SHP77 (cell line): ENCODE data around the gene TRIM47.

Experiments
- DNase-seq, 2 experiments: peaks; one replicate each; lab custom pipeline; 2025; lab: John Stamatoyannopoulos, UW

The TRIM47 gene

GRCh38 chr17:75846692-75847613 lies 31.4 kb downstream of the TRIM47 start:
- no peak for DNase-seq

- no peak for DNase-seq
These were observed 32.3 kb downstream of the TRIM47 start for GRCh38 chr17:75845933-75846691.

- peak; percentile 85 for DNase-seq
These were observed 33.2 kb downstream of the TRIM47 start for GRCh38 chr17:75845058-75845711.

- DNase-seq, result no peak
These were observed 33.8 kb downstream of the TRIM47 start for GRCh38 chr17:75844530-75845057.

- DNase-seq, result no peak
These were observed 34.5 kb downstream of the TRIM47 start, which contains the start of gene UNC13D for GRCh38 chr17:75843577-75844529. Gene UNC13D (minus strand): TSS chr17:75844404. CDS start chr17:75844337, 67 bp downstream.

- no peak for DNase-seq
These were observed 35.3 kb downstream of the TRIM47 start for GRCh38 chr17:75842963-75843576.

- no peak for DNase-seq
These were observed 36.0 kb downstream of the TRIM47 start for GRCh38 chr17:75842411-75842810.

GRCh38 chr17:75840799-75841164 lies 37.6 kb downstream of the TRIM47 start:
- no peak for DNase-seq

GRCh38 chr17:75839942-75840798 lies 38.2 kb downstream of the TRIM47 start:
- DNase-seq, result no peak

GRCh38 chr17:75838410-75838809 lies 40.0 kb downstream of the TRIM47 start:
- no peak for DNase-seq

- no peak for DNase-seq
These were observed 40.5 kb downstream of the TRIM47 start for GRCh38 chr17:75837899-75838298.

GRCh38 chr17:75836605-75837004 lies 41.8 kb downstream of the TRIM47 start:
- no peak for DNase-seq

GRCh38 chr17:75835654-75835987 lies 42.8 kb downstream of the TRIM47 start:
- DNase-seq, result no peak

GRCh38 chr17:75834928-75835653 lies 43.3 kb downstream of the TRIM47 start:
- peak; percentile 37 to 53 for DNase-seq

- DNase-seq, result no peak
These were observed 44.0 kb downstream of the TRIM47 start for GRCh38 chr17:75834279-75834920.

- peak; percentile 15 to 50 for DNase-seq
These were observed 45.6 kb downstream of the TRIM47 start for GRCh38 chr17:75832652-75833400.

- DNase-seq, result no peak
These were observed 46.2 kb downstream of the TRIM47 start for GRCh38 chr17:75832164-75832651.
